PC-3 (cell line): ENCODE measurements around the gene RTN4.

Experiments
- EZH2 ChIP-seq: fragments of 300-600 bp; sonication (generic); IDR thresholded peaks from one replicate; pipeline ENCODE4 v1.6.1; 2017; ENCODE audit warnings: antibody characterized with exemption, mild to moderate bottlenecking, low read length; ENCODE audit not compliant: unreplicated experiment
- EZH2phosphoT487 ChIP-seq: fragments of 300-600 bp; sonication (generic); IDR thresholded peaks from 2 replicates; pipeline ENCODE4 v1.6.1; 2018; ENCODE audit warnings: mild to moderate bottlenecking, antibody characterized with exemption, low read length, borderline replicate concordance
- TF ChIP-seq, protein P1 (sequence below): fragments of 300-600 bp; sonication (generic); conservative IDR thresholded peaks from 2 replicates; pipeline ENCODE4 v1.5.1; 2017; ENCODE audit warnings: antibody characterized with exemption, low read depth, mild to moderate bottlenecking, low read length

DNA sequence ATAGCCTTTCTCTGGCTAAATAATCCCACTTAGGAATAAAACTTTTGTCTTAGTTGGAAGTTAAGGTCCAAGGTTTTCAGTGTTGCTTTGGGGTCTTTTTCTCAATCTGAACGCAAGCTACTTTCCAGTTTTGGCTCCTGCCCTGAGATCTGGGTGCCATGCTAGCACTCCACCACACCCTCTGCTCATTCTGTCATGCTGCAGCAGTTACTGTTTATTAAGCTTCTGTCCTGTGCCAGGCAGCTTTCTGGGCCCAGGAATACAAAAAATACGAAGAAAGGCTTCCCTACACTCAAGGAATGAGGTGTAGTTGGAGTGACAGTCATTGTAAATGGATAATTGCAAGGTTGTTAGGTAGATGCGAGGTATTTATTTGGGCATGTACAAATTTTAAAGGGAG, 46.3 kb upstream of the RTN4 start:
- TF ChIP-seq, protein P1, sequence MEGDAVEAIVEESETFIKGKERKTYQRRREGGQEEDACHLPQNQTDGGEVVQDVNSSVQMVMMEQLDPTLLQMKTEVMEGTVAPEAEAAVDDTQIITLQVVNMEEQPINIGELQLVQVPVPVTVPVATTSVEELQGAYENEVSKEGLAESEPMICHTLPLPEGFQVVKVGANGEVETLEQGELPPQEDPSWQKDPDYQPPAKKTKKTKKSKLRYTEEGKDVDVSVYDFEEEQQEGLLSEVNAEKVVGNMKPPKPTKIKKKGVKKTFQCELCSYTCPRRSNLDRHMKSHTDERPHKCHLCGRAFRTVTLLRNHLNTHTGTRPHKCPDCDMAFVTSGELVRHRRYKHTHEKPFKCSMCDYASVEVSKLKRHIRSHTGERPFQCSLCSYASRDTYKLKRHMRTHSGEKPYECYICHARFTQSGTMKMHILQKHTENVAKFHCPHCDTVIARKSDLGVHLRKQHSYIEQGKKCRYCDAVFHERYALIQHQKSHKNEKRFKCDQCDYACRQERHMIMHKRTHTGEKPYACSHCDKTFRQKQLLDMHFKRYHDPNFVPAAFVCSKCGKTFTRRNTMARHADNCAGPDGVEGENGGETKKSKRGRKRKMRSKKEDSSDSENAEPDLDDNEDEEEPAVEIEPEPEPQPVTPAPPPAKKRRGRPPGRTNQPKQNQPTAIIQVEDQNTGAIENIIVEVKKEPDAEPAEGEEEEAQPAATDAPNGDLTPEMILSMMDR: no peak
- TF ChIP-seq EZH2 (no peak), EZH2phosphoT487 (no peak)
